WI38 (cell line): ENCODE results near the gene HADH.
A peak's percentile ranks its signal among the peaks of the same experiment; 100 is the strongest.

ENCODE experiments used
- H3K4me3 ChIP-seq: 2 replicates; pipeline ENCODE4 v1.5.1; 2011; ENCODE audit warnings: low read depth, mild to moderate bottlenecking, control low read depth, low read length
- CTCF ChIP-seq: IDR thresholded peaks from 2 replicates; pipeline ENCODE4 v1.5.1; 2012; ENCODE audit warnings: low read depth, mild to moderate bottlenecking, control low read depth, low read length

HADH gene

GRCh38 chr4:107987916-107988762 lies 1.6 kb upstream of the HADH start:
- no peak overlapping the region for H3K4me3 ChIP-seq

DNA sequence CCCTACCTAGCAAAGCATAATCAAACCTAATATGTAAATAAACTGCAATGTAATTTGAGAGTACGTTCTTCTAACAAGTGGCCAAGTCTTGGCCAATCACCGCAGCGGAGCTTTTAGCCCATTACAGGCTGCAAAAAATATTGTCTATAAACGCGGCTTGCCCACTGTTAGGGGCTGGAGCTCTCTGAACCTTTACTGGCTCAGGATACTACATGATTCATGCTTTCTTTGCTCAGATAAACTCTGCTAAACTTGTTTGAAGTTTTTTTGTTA lies 990 bp upstream of the HADH start:
- TF ChIP-seq CTCF = no peak
- H3K4me3 ChIP-seq = no peak overlapping the region

More at GRCh38 chr4:107987916-107988762, 1.6 kb upstream of the HADH start:
- TF ChIP-seq CTCF = no peak

DNA sequence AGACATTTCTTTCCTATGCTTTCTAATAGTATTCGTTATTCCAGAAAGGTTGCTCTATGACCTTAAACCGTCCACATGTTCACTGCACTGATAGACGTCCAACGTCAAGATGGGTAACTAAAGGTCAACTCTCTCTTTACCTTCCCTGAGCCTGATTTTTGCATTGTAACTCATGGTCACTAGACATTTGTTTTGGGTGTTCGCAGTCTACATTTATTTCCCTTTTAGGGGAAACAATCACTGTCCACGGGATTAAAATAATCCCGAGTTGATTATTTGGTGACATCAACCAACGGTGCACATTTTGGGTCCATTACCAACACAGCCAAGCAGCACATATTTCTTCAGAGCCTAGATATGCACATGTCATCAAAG lies 540 bp upstream of the HADH start:
- TF ChIP-seq CTCF = no peak
- H3K4me3 ChIP-seq = peak overlapping the region; percentile 81

DNA sequence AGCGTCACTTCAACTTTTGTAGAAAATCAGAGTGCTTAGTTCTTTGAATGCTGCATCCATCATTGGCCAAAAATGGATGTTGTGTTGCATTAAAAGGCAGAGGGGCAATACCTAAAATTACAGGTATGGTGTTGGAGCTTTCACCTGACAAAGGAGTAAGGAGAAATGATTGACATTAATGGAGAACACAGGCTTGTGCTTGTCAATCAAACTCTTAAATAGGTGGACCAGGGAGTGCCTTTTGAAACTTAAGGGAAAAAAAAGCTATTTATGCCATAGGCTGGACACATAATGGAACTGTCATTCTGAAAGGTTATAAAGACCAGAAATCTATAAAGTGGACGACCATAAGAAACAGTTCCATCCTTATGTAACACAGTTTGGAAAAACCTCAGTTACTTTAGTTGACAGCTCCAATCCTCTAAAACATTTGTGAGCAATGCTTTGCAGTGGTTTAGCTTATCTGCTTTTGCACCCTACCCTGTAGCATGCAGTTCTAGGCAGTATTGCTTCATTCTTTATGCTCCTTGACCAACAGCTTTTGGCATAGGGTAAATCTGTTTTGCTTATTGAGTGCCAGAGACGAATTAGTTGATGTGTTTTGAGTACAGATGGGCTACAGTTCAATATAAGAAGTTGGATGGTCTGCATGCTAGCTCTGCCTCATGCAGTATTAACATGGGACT lies 2.4 kb downstream of the HADH start:
- no peak overlapping the region for H3K4me3 ChIP-seq
- TF ChIP-seq CTCF = no peak

DNA sequence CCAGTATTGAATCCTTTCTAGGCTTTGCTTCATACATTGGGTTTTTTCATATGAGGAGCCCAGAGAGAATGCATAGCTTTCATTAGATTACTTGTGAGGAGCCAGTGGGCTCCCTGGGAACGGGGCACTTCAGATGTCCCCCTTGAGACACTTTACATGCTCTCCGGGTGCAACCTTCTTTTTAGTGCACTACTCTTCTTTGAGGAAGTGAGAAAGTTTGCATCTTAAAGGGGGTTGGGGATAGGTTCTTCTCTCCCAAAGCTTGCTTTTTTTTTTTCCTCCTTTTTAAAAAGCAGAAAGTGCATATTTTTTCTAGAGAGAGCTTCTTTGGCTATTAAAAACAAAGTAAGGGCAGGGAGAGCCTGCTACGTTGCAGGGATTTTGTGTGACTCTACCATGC lies 4.3 kb downstream of the HADH start:
- H3K4me3 ChIP-seq = no peak overlapping the region
- no peak for TF ChIP-seq CTCF

DNA sequence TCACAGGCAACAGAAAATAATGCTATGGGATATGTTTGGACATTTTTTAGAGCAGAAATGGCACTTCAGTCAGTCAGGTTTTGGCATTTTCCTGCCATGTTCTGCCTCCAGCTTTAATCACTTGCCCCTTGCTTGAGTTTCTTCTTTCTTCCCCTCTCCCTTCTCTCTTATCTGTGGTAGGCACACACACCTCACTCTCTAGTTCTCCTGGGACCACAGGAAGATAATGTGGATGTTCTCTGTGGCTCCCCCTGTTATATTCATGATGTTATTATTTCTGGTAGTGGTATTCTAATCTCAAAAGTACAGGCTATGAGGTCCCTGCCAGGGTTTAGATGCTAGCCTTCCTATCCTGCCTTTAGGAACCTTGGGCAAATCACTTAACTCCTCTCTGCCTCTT lies 5.2 kb downstream of the HADH start:
- no peak overlapping the region for H3K4me3 ChIP-seq
- TF ChIP-seq CTCF = no peak
